IPS-18c (cell line): ENCODE data around the gene LEPROT.
"Not testable (repeated sequence)": the region's sequence is repeated elsewhere in the genome, so short reads cannot be mapped to it uniquely, and the experiment has no call there.

Source experiments
- H3K4me3 ChIP-seq: 2 replicates; pipeline ENCODE4 v1.7.0; 2013; ENCODE audit warnings: low read depth, mild to moderate bottlenecking, low read length, moderate library complexity; ENCODE audit not compliant: insufficient read depth
- H3K9me3 ChIP-seq: one replicate; pipeline ENCODE4 v1.6.1; 2013; ENCODE audit warnings: mild to moderate bottlenecking, low read length, moderate library complexity; ENCODE audit not compliant: control insufficient read depth, insufficient read depth

LEPROT gene

GRCh38 chr1:65420590-65421350 is at the start of gene LEPROT, which contains the start of gene LEPR:
LEPROT (plus strand) TSS chr1:65420668; CDS start chr1:65420725, 57 bp downstream.
LEPR (plus strand) TSS chr1:65420668; CDS start chr1:65565566, 144,898 bp downstream.
- Histone ChIP-seq H3K9me3 (no peaks in the 10 kb centered on the region), H3K4me3 (peak within 1 kb of the TSS; percentile 80)

- Histone ChIP-seq H3K4me3 (no peak overlapping the region), H3K9me3 (no peaks in the 10 kb centered on the region)
Measured at GRCh38 chr1:65371544-65371943, 48.9 kb upstream of the LEPROT start.

GRCh38 chr1:65372557-65372956 is 47.9 kb upstream of the LEPROT start:
- no peaks in the 10 kb centered on the region for H3K9me3 ChIP-seq
- H3K4me3 ChIP-seq, result no peak overlapping the region

- Histone ChIP-seq H3K4me3 (no peak overlapping the region), H3K9me3 (no peaks in the 10 kb centered on the region)
Measured at GRCh38 chr1:65377496-65378246, 42.8 kb upstream of the LEPROT start.

GRCh38 chr1:65378247-65378946 is 42.1 kb upstream of the LEPROT start:
- no peak overlapping the region for H3K4me3 ChIP-seq
- no peaks in the 10 kb centered on the region for H3K9me3 ChIP-seq

GRCh38 chr1:65384426-65384825 is 36.0 kb upstream of the LEPROT start:
- H3K4me3 ChIP-seq, H3K9me3 ChIP-seq: not testable (repeated sequence)

GRCh38 chr1:65386439-65386838 is 34.0 kb upstream of the LEPROT start:
- Histone ChIP-seq H3K9me3 (no peaks in the 10 kb centered on the region), H3K4me3 (no peak overlapping the region)

- H3K4me3 ChIP-seq, result no peak overlapping the region
- H3K9me3 ChIP-seq, result no peaks in the 10 kb centered on the region
Measured at GRCh38 chr1:65387821-65388220, 32.6 kb upstream of the LEPROT start.

- no peak overlapping the region for H3K4me3 ChIP-seq
- no peaks in the 10 kb centered on the region for H3K9me3 ChIP-seq
Measured at GRCh38 chr1:65388908-65389695, 31.4 kb upstream of the LEPROT start.

- Histone ChIP-seq H3K4me3 (no peak overlapping the region), H3K9me3 (no peaks in the 10 kb centered on the region)
Measured at GRCh38 chr1:65392497-65392896, 28.0 kb upstream of the LEPROT start.

GRCh38 chr1:65393347-65393746 is 27.1 kb upstream of the LEPROT start:
- no peak overlapping the region for H3K4me3 ChIP-seq

GRCh38 chr1:65393928-65394327 is 26.5 kb upstream of the LEPROT start:
- no peak overlapping the region for H3K4me3 ChIP-seq
- H3K9me3 ChIP-seq, result no peaks in the 10 kb centered on the region

More at GRCh38 chr1:65393347-65393746, 27.1 kb upstream of the LEPROT start:
- no peaks in the 10 kb centered on the region for H3K9me3 ChIP-seq

- Histone ChIP-seq H3K4me3 (no peak overlapping the region), H3K9me3 (no peaks in the 10 kb centered on the region)
Measured at GRCh38 chr1:65395887-65396612, 24.4 kb upstream of the LEPROT start.

GRCh38 chr1:65398083-65398482 is 22.4 kb upstream of the LEPROT start:
- H3K4me3 ChIP-seq, result no peak overlapping the region
- no peaks in the 10 kb centered on the region for H3K9me3 ChIP-seq

GRCh38 chr1:65399003-65399402 is 21.5 kb upstream of the LEPROT start:
- Histone ChIP-seq H3K4me3 (no peak overlapping the region), H3K9me3 (no peaks in the 10 kb centered on the region)

GRCh38 chr1:65401612-65402011 is 18.9 kb upstream of the LEPROT start:
- Histone ChIP-seq H3K9me3 (no peaks in the 10 kb centered on the region), H3K4me3 (no peak overlapping the region)
